AG04450 (cell line): Measurements from ENCODE around the gene OBSCN. TPM values are rescaled to one million over a fixed set of nuclear protein-coding genes. Genes with fewer than 3 reads are reported as not detected.

Experiments
- CTCF ChIA-PET: fragments of 300-600, 350-600 bp; formaldehyde crosslinking; extraction: SDS; loops from one replicate; lab custom pipeline; 2022; ENCODE audit warnings: antibody characterized with exemption, inconsistent platforms; lab: Charles Lee
- POLR2A ChIA-PET: fragments of 350-600 bp; formaldehyde crosslinking; extraction: SDS; loops from one replicate; lab custom pipeline; 2021; ENCODE audit warnings: antibody characterized with exemption, inconsistent platforms; lab: Yijun Ruan, JAX
- DNase-seq: peaks from one replicate; pipeline ENCODE4 v3.0.0-alpha.2; 2011; ENCODE audit warnings: low read depth, low spot score
- H3K27ac ChIP-seq: one replicate; pipeline ENCODE4 v1.5.1; 2012; ENCODE audit warnings: low read depth, low read length, control low read depth
- H3K27me3 ChIP-seq: one replicate; pipeline ENCODE4 v1.6.0; 2012; ENCODE audit warnings: low read length; ENCODE audit not compliant: control insufficient read depth, insufficient read depth
- H3K4me3 ChIP-seq: 2 replicates; pipeline ENCODE4 v1.5.1; 2011; ENCODE audit warnings: mild to moderate bottlenecking, low read depth, low read length, control low read depth
- H3K9me3 ChIP-seq: 2 replicates; pipeline ENCODE4 v1.5.1; 2012; ENCODE audit warnings: low read length; ENCODE audit not compliant: control insufficient read depth, insufficient read depth
- CTCF ChIP-seq: IDR thresholded peaks from 2 replicates; pipeline ENCODE4 v1.5.1; 2011; ENCODE audit warnings: low read depth, low read length, control low read depth, inconsistent platforms
- polyA plus RNA-seq: library from polyadenylated mRNA; depleted of rRNA; stranded (reverse); fragments of >200 nt; gene quantifications from 2 replicates; pipeline ENCODE4 v1.2.3, GENCODE V29; 2011

OBSCN gene
- polyA plus RNA-seq, 1 experiment: 3.9 TPM

GRCh38 chr1:228190182-228190581 is 17.7 kb upstream of the OBSCN start:
- no peak overlapping the region for H3K27ac ChIP-seq
- no peak for TF ChIP-seq CTCF
- DNase-seq: no peak
- H3K27me3 ChIP-seq: no peaks in the 10 kb centered on the region
- ChIA-PET CTCF (no interaction called here), POLR2A (no interaction called here)
- no peak overlapping the region for H3K4me3 ChIP-seq
- H3K9me3 ChIP-seq: no peaks in the 10 kb centered on the region; the same call in 1 of the 2 replicates

- Histone ChIP-seq H3K4me3 (no peak overlapping the region), H3K9me3 (no peaks in the 10 kb centered on the region; the same call in 1 of the 2 replicates), H3K27ac (no peak overlapping the region), H3K27me3 (no peaks in the 10 kb centered on the region)
- DNase-seq: no peak
- no peak for TF ChIP-seq CTCF
- POLR2A ChIA-PET: no interaction called here
- CTCF ChIA-PET: no interaction called here
Observed at GRCh38 chr1:228190778-228191177, 17.1 kb upstream of the OBSCN start.

- ChIA-PET POLR2A (interaction anchor here (0.7 kb wide), 1 partner anchor 157 kb away, joined by 5 read pairs; no protein-coding TSS in a partner anchor), CTCF (interaction anchor here (0.6 kb wide), 1 partner anchor 264 kb away, joined by 8 read pairs; no protein-coding TSS in a partner anchor)
- no peak overlapping the region for H3K4me3 ChIP-seq
- no peaks in the 10 kb centered on the region; the same call in none of the 2 replicates for H3K9me3 ChIP-seq
- no peak for TF ChIP-seq CTCF
- no peaks in the 10 kb centered on the region for H3K27me3 ChIP-seq
- no peak for DNase-seq
- no peak overlapping the region for H3K27ac ChIP-seq
Observed at GRCh38 chr1:228194436-228194835, 13.4 kb upstream of the OBSCN start.

DNA sequence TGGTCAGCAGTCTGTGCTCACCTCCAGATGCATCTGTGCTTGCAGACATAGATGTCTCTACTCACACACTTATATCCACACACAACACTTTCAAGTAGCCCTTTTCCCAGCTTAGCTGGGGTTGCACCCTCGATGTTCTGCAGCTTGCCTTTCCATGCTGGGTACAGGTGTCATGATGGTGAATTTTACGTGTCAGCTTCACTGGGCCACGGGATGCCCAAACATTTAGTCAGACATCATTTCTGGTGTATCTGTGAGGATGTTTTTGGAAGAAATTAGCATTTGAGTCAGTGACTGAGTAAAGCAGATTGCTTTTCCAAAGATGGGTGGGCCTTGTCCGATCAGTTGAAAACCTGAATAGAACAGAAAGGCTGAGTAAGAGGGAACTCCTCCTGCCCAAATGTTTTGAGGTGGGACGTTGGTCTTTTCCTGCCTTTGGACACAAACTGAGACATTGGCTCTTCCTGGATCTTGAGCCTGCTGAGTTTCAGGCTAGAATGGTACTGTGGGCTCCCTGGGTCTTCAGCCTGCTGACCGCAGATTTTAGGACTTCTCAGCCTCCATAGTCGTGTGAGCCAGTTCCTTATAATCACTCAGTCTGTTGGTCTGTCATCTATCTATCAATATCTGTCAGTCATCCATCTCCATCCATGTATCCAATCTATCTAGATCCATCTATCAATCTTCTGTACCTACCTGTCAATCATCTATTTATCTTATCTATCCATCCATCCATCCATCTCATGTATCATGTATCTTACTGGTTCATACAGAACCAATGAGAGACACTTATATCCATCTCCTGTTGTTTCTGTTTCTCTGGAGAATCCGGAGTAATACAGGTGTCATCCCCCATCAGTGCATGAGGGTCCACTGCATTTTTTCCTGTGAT is 12.7 kb upstream of the OBSCN start:
- H3K27ac ChIP-seq: no peak overlapping the region
- H3K27me3 ChIP-seq: no peaks in the 10 kb centered on the region
- POLR2A ChIA-PET: no interaction called here
- CTCF ChIA-PET: no interaction called here
- H3K4me3 ChIP-seq: no peak overlapping the region
- H3K9me3 ChIP-seq: peaks cover 4% of the 10 kb centered on the region
- no peak for TF ChIP-seq CTCF
- DNase-seq: no peak

GRCh38 chr1:228197555-228198147 is 10.2 kb upstream of the OBSCN start:
- ChIA-PET CTCF (no interaction called here), POLR2A (no interaction called here)
- DNase-seq: no peak
- TF ChIP-seq CTCF: no peak
- H3K9me3 ChIP-seq: peaks cover 5% of the 10 kb centered on the region; the same call in 1 of the 2 replicates
- no peak overlapping the region for H3K27ac ChIP-seq
- H3K4me3 ChIP-seq: no peak overlapping the region
- no peaks in the 10 kb centered on the region for H3K27me3 ChIP-seq
